Spleen (tissue), 7 donors: ENCODE data around the gene RNF157.

ENCODE experiments used
- CTCF ChIP-seq, 11 experiments: fragments of 200-600 bp in 7 of 11; fragments of 450-650 bp in 4 of 11; sonication (generic) in 4 of 11; IDR thresholded peaks in 8 of 11; conservative IDR thresholded peaks in 3 of 11; 1 replicate in 7 of 11; 2 replicates in 4 of 11; pipeline versions ENCODE4 v1.4.0 to v1.8.0; 2016 to 2021; ENCODE audit warnings: antibody characterized with exemption in 11 of 11, inconsistent platforms in 4 of 11, mild to moderate bottlenecking in 1 of 11
- POLR2A ChIP-seq, 3 donors: fragments of 450-650 bp; IDR thresholded peaks; one replicate each; pipeline ENCODE4 v1.5.1; 2017; ENCODE audit warnings: antibody characterized with exemption in 3 of 3, mild to moderate bottlenecking in 1 of 3
- POLR2AphosphoS5 ChIP-seq, 3 donors: sonication (generic); formaldehyde crosslinking; IDR thresholded peaks; one replicate each; pipeline ENCODE4 v1.5.1; 2017; ENCODE audit warnings: antibody characterized with exemption in 3 of 3
- donor health status: DM: no; HTN: no; CAD: no; lungs with moderate emphysema.
- donor health status: DM: no; HTN: no; CAD: no.
- donor health status: DM: no; HTN: no; CAD: no.

DNA sequence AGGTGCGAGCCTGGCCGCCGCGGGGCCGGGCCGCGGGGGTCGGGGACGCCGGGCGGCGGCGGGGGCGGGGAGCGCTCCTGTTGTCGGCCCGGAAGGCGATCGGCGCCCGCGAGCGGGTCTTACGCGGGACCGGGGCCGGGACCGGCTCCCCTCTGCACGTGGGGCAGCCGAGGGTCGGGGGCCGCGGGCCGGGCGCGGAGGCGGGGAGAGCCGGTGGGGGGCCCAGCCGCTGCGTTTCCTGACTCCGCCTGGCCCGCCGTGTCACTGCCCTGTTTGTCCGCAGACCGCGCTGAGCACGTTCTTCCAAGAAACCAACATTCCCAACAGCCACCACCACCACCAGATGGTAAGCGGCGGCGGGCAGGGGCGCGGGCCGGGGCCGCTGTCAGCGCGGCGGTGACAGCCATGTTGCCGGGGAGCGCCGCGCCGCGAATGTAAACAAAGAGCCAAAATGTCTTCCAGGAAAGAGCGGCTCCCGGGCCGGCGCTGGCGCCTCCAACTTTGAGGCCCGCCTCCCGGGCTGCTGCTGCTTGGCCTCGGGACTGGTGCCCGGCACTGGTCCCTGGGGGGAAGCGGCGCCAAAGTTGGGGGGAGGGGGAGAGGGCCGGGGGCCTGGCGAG lies 25.4 kb upstream of the RNF157 start:
- TF ChIP-seq CTCF (IDR thresholded peaks at IDR 0.05 in 8 of 11, conservative IDR thresholded peaks at IDR 0.05 in 3 of 11) (no peak), POLR2AphosphoS5 (IDR thresholded peaks at IDR 0.05) (peak; percentile 24 to 83 (median 61)), POLR2A (IDR thresholded peaks at IDR 0.05) (no peak)
